ENCODE measurements around the gene ATP11A.
"Not testable (repeated sequence)": the region's sequence is repeated elsewhere in the genome, so short reads cannot be mapped to it uniquely, and the experiment has no call there.

The ATP11A gene

DNA sequence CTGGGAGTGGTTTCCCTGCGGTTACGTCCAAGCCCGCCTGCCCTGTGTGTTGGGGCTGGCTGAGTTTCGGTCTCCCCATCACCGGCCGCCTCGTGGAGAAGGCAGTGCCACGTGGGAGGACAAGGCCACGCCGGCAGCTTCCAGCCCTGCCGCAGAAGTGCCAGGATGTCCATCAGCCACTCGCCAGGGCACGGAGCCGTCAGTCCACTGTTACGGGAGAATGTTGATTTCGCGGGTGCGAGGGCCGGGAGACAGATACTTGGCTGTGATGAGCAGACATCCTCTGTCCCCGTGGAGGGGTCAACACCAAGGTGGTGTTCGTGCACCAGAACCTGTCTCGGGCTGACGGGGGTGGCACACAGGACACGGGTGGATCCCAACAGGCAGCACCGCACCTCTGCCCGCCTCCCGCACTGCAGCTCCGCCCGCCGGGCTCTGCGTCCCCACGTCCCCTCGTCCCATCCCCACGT, 192.8 kb downstream of the ATP11A start:
- Histone ChIP-seq H3K79me2 (no peaks in the 10 kb centered on the region), H3K9ac (no peak overlapping the region), H3K36me3 (ENCODE audit: control insufficient read depth, insufficient read depth, low read length) (no peaks in the 10 kb centered on the region), H3K4me2 (ENCODE audit: low read length) (no peak overlapping the region), H3K4me3 (ENCODE audit: low read depth, low read length) (no peak overlapping the region), H3K9me3 (ENCODE audit: control insufficient read depth, low read length) (no peaks in the 10 kb centered on the region), H2AFZ (no peak overlapping the region), H3K27me3 (ENCODE audit: control insufficient read depth, insufficient read depth, low read length) (no peaks in the 10 kb centered on the region), H3K27ac (no peak overlapping the region), H3K4me1 (peaks cover 7% of the 10 kb centered on the region)
- TF ChIP-seq, protein P1, sequence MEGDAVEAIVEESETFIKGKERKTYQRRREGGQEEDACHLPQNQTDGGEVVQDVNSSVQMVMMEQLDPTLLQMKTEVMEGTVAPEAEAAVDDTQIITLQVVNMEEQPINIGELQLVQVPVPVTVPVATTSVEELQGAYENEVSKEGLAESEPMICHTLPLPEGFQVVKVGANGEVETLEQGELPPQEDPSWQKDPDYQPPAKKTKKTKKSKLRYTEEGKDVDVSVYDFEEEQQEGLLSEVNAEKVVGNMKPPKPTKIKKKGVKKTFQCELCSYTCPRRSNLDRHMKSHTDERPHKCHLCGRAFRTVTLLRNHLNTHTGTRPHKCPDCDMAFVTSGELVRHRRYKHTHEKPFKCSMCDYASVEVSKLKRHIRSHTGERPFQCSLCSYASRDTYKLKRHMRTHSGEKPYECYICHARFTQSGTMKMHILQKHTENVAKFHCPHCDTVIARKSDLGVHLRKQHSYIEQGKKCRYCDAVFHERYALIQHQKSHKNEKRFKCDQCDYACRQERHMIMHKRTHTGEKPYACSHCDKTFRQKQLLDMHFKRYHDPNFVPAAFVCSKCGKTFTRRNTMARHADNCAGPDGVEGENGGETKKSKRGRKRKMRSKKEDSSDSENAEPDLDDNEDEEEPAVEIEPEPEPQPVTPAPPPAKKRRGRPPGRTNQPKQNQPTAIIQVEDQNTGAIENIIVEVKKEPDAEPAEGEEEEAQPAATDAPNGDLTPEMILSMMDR (IDR thresholded peaks at IDR 0.05) = no peak

DNA sequence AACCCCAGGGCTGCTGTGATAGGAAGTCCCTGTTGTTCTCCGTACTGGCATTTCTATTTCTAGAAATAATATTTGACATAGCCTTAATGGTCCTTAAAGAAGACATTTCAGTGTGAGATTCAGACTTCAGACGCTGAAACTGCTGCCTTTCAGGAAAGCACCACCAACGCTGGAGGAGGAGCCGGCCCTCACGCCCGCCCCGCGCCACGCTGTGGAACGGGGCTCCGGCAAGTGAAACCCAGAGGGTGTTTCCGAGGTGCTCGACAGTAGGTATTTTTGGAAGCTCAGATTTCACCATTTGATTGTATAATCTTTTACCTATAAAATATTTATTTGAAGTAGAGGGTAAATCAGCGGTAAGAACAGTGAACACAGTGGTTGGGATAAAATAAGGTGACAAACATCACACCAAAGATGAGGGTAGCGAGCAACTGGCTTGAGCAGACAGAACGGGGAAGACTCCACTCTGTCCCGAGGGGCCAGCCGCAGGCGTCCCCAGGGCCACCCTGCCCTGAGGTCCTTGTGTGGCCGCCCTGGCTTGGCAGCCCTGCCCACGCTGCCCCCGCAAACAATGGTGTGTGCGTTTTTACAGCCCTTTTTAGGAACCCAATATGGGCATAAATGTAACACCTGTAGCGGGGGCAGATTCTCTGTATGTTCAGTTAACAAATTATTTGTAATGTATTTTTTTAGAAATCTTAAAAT, 193.6 kb downstream of the ATP11A start:
- TF ChIP-seq, protein P1 (IDR thresholded peaks at IDR 0.05) = no peak
- Histone ChIP-seq H3K9me3 (ENCODE audit: control insufficient read depth, low read length) (no peaks in the 10 kb centered on the region), H3K36me3 (ENCODE audit: control insufficient read depth, insufficient read depth, low read length) (no peaks in the 10 kb centered on the region), H3K27me3 (ENCODE audit: control insufficient read depth, insufficient read depth, low read length) (no peaks in the 10 kb centered on the region), H3K4me2 (ENCODE audit: low read length) (no peak overlapping the region), H3K4me3 (ENCODE audit: low read depth, low read length) (no peak overlapping the region), H3K79me2 (no peaks in the 10 kb centered on the region), H3K4me1 (peaks cover 7% of the 10 kb centered on the region), H3K9ac (no peak overlapping the region), H3K27ac (no peak overlapping the region), H2AFZ (no peak overlapping the region)

DNA sequence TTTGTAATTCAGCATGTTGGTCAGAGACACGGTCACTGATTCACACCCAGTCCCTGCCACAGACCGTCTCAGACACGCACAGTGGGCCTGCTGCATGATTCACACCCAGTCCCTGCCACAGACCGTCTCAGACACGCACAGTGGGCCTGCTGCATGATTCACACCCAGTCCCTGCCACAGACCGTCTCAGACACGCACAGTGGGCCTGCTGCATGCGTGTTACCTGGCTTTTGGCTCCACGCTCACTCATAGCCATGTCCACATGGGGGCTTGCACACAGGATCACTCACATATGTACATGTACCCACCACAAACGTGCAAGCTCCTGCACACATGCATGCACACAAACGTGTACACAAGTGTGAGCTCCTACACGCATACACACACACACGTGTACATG, 194.9 kb downstream of the ATP11A start:
- H3K27me3 ChIP-seq (ENCODE audit: control insufficient read depth, insufficient read depth, low read length); H3K9ac ChIP-seq; H3K27ac ChIP-seq; H2AFZ ChIP-seq; H3K36me3 ChIP-seq (ENCODE audit: control insufficient read depth, insufficient read depth, low read length); H3K9me3 ChIP-seq (ENCODE audit: control insufficient read depth, low read length); H3K4me3 ChIP-seq (ENCODE audit: low read depth, low read length); H3K79me2 ChIP-seq; H3K4me2 ChIP-seq (ENCODE audit: low read length); H3K4me1 ChIP-seq: not testable (repeated sequence)

DNA sequence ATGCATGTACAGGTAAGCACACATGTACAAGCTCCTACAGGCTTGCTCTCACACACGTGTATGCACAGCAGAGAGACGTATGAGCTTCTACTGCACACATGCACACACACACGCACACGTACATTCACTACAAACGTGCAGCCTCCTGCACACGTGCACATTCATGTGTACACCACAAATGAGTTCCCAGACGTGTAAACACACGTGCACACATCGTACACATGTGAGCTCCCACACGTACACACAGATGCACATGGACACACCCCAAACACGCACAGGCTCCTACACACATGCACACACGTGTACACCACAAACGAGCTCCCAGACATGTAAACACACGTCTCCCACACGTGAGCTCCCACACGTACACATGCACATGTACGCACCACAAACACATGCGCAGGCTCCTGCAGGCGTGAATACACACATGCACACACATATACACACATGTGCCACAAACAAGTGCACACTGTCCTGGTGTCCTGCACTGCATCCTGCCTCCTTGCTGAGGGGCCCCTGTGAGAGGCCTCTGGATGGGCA, 195.5 kb downstream of the ATP11A start:
- no peak overlapping the region for H3K9ac ChIP-seq
- H2AFZ ChIP-seq = no peak overlapping the region
- no peaks in the 10 kb centered on the region for H3K79me2 ChIP-seq
- no peak overlapping the region for H3K27ac ChIP-seq
- TF ChIP-seq, protein P1 (IDR thresholded peaks at IDR 0.05) = no peak
- H3K27me3 ChIP-seq (ENCODE audit: control insufficient read depth, insufficient read depth, low read length) = no peaks in the 10 kb centered on the region
- H3K4me2 ChIP-seq (ENCODE audit: low read length) = peak overlapping the region; percentile 47
- no peak overlapping the region for H3K4me3 ChIP-seq (ENCODE audit: low read depth, low read length)
- no peaks in the 10 kb centered on the region for H3K9me3 ChIP-seq (ENCODE audit: control insufficient read depth, low read length)
- H3K36me3 ChIP-seq (ENCODE audit: control insufficient read depth, insufficient read depth, low read length) = no peaks in the 10 kb centered on the region
- peaks cover 7% of the 10 kb centered on the region for H3K4me1 ChIP-seq

DNA sequence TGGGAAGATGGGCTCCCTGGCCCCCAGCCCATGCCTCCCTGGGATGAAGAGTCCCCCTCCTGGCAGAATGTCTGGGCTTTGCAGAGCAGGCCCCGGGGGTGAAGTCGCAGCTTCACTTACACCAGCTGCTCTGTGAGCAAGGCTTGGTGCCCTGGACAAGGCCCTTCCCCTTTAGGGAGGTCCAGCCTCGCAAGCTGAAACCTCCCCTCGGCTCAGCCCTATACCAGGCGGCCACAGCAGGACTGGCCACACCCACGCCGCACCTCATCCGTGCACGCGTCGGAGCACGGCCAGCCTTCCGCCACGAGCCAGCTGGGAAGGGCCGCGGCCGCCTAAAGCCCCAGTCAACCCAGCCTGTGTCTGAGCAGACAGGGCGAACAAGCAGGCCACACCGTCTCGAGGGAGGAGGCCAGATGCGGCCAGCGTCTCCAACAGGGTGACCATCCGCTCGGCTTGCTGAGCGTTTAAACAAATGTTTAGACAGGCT, 196.0 kb downstream of the ATP11A start:
- TF ChIP-seq, protein P1 (IDR thresholded peaks at IDR 0.05) = no peak
- H3K36me3 ChIP-seq (ENCODE audit: control insufficient read depth, insufficient read depth, low read length) = no peaks in the 10 kb centered on the region
- peak overlapping the region; percentile 36 for H3K27ac ChIP-seq
- peak overlapping the region; percentile 64 for H2AFZ ChIP-seq
- peaks cover 7% of the 10 kb centered on the region for H3K4me1 ChIP-seq
- no peak overlapping the region for H3K4me3 ChIP-seq (ENCODE audit: low read depth, low read length)
- H3K9me3 ChIP-seq (ENCODE audit: control insufficient read depth, low read length) = no peaks in the 10 kb centered on the region
- no peak overlapping the region for H3K9ac ChIP-seq
- H3K79me2 ChIP-seq = no peaks in the 10 kb centered on the region
- no peaks in the 10 kb centered on the region for H3K27me3 ChIP-seq (ENCODE audit: control insufficient read depth, insufficient read depth, low read length)
- H3K4me2 ChIP-seq (ENCODE audit: low read length) = peak overlapping the region; percentile 47

Measured in parathyroid adenoma (tissue), 2 donors.